ENCODE data around the gene ILF2.

Gene ILF2

GRCh38 chr1:153627715-153628626 lies 42.8 kb downstream of the ILF2 start, which contains the start of gene S100A1:
S100A1 (plus strand) TSS chr1:153628434; CDS start chr1:153630522, 2,088 bp downstream.
- DNase-seq = no peak

GRCh38 chr1:153626904-153627714 lies 43.7 kb downstream of the ILF2 start, which contains the start of gene S100A13:
S100A13 (minus strand) TSS chr1:153627505; CDS start chr1:153626472, 1,033 bp downstream.
- DNase-seq = peak; percentile 95

DNA sequence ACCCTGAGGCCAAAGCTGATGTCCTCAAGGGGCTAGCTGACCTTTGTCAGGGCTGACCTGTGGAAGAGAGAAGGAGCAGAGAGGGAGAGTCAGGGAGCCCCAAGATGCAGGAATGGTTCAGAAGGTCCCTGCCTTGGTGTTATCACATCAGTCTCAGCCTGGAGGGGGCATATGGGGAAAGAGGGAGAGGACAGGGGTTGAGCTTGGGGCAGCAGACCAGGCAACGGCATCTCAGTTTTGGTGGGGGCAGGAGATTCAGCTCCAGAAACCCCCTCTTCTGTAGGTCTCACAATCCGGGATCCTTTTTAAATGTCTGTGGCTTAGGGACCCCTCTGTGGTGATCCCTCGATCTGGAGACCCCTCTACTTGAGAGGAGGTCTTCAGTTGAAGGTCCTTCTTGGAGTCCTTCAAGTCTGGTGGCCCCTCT lies 44.3 kb downstream of the ILF2 start:
- DNase-seq = no peak

- DNase-seq = no peak
Measured at GRCh38 chr1:153624965-153625611, 45.7 kb downstream of the ILF2 start.

DNA sequence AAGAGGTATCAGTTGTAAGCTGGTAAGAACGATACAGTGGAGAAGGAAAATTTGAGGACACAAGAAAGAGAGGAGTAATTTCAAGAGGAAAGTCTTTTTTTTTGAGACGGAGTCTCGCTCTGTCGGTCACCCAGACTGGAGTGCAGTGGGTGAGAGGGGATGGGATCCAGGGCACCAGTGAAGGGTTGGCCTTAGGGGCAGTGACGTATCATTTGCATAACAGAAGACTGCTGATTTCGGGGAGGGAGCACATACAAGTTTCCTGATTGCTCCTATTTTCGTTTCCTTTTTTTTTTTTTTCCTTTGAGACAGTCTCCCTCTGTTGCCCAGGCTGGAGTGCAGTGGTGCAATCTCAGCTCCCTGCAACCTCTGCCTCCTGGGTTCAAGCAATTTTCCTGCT lies 47.7 kb downstream of the ILF2 start:
- DNase-seq = no peak

DNA sequence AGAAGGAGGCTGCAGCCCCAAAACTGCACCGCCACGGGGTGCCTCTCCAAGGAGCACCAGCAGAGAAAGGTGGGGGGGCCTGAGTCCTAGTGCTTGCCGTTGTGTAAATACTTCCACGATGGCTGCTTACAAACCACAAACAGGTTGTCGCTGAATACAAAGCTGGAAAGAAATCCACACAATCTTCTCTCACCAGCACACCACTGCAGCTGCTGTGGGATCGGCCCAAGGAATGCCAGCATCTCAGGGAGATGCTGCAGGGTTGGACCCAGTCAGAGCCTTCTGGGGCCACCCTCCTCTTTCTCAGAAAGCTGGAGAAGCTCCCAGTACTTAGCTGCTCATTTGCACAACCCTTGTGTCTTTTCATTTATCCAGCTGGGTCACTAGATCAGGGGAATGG lies 51.6 kb downstream of the ILF2 start:
- DNase-seq = no peak

DNA sequence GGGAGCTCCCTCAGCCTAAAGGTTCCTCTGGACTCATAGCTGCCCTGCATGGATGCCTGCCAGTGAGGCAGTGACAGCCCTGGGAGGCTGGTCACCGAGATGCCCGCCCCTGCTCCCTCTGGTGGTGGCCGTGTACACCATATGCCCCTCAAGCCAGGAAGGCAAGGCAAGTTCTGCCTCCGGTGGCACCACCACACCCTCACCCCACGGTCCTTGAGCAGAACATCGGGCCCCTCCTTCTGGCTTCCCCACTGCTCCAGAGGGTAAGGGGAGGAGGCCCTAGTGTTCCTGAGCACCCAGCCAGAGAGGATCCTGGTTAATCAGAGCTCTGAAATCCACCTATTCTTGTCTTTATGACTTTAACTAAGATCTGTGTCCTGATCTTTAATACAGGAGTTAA lies 53.1 kb downstream of the ILF2 start:
- DNase-seq = peak; percentile 73

DNA sequence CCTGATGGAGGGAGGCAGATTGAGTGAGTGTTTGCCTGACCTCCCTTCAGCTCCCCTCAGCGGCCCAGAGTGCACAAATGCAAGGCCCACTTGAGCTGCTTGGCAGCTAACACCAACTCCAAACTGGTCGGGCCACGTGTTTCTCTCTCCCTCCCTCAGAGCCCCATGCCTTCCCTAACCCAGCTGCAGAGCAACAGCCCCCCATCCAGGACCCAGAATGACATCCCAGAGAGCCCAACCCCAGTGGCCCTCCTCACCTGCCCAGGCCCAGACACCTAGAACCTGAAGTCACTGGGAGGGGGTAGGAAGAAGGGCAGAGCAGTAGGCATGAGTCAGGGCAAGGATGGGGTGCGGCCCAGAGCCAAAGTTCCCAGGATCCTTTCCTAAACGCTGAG lies 53.9 kb downstream of the ILF2 start:
- DNase-seq = no peak

DNA sequence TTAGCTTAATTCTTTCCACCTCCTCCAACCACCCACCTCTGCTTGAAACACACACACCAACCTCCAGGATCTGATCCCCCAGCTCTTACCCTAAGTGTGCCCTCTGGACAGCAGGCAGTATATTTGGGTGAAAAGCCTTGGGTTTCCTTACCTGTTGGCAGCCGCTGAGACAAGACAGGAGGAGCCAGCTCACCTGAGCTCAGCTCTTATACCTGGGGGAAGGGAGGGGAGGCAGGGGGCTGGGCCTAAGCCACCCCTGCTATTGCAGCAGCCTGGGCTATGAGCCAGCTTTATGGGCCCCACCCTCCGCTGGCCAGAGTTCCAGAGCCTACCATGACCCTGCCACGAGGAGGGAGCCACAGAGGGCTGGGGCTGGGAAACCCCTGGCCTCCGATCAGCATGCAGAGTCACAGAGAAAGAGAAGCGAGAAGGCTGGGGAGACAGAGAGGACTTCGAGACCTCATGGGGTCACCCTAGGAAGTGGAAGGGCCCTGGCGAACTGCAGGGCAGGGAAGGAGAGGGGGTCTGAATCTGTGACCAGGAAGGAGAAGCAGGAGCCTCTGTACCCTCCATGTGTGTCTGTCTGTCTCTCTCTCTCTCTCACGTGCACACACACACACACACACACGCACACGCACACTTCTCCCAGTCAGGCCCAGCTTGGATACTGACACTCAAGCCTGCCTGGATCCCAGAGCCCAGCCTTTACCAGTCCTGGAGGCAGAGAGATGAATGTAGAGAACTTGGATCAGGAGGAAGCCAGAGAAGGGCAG lies 54.5 kb downstream of the ILF2 start, which contains the start of gene S100A14:
Gene S100A14 (minus strand): TSS at position 182 of the 773 bp plus-strand sequence. CDS start 467 bp downstream, outside the sequence.
- no peak for DNase-seq

- no peak for DNase-seq
Measured at GRCh38 chr1:153615406-153615805, 55.4 kb downstream of the ILF2 start.

- no peak for DNase-seq
Measured at GRCh38 chr1:153614906-153615305, 55.9 kb downstream of the ILF2 start.

DNA sequence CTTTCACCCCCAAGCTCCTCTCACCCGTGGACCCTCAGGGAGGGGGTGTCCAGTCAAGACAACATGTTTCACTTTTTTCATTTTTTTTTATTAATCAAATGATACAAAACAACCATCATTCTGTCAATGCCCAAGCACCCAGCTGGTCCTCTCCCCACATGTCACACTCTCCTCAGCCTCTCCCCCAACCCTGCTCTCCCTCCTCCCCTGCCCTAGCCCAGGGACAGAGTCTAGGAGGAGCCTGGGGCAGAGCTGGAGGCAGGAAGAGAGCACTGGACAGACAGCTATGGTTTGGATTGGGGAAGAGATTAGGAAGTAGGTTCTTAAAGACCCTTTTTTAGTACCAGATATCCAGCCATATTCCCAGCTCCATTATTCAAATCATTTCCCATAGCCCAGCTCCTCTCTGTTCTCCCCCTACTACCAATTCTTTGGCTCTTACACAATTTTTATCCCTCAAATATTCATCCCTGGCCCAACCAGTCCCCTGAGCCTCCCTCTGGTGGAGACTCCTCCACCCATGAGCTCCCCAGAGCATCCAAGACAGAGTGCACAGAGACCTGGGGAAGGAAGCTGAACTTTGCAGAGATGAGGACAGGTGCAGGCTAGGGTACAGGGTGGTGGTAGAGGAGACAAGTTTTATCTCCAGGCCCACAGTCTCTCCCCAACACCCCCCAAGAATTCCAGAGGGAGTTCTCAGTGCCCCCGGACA lies 56.4 kb downstream of the ILF2 start:
- DNase-seq = no peak

DNA sequence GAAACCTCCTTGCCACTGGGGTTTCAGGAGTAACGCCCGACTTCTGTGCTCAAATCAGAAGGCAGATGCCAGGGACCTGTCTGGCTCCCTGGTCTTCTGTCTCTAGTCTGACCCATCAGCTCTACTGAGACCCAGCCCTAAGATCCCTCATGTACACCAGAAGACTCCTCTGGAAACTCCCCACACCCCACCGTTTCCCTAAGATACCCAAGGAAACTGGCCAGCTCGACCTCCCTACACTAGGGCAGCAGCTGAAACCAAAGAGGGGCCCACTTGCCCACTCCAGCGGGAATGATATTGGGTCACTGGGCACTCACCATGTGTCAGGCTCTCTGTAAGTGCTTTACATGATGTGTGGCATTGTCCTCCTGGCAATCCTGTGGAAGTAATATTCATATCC lies 57.4 kb downstream of the ILF2 start:
- no peak for DNase-seq

GRCh38 chr1:153612755-153613331 lies 58.0 kb downstream of the ILF2 start, which contains the start of gene S100A16:
S100A16 (minus strand) TSS chr1:153613137; CDS start chr1:153608151, 4,986 bp downstream.
- DNase-seq = peak; percentile 82

GRCh38 chr1:153612111-153612754 lies 58.6 kb downstream of the ILF2 start:
- DNase-seq = no peak

All from fibroblast of skin of back (primary cell).